ENCODE measurements around the gene RASGRP1.
A peak's percentile ranks its signal among the peaks of the same experiment; 100 is the strongest.

Gene RASGRP1

GRCh38 chr15:38459480-38459879 is 105.1 kb downstream of the RASGRP1 start:
- DNase-seq (ENCODE audit: low read depth in 3 of 3) = no peak

GRCh38 chr15:38458646-38459045 is 106.0 kb downstream of the RASGRP1 start:
- no peak for DNase-seq (ENCODE audit: low read depth in 3 of 3)

- DNase-seq (ENCODE audit: low read depth in 3 of 3) = no peak
These were observed 109.5 kb downstream of the RASGRP1 start for GRCh38 chr15:38455092-38455491.

DNA sequence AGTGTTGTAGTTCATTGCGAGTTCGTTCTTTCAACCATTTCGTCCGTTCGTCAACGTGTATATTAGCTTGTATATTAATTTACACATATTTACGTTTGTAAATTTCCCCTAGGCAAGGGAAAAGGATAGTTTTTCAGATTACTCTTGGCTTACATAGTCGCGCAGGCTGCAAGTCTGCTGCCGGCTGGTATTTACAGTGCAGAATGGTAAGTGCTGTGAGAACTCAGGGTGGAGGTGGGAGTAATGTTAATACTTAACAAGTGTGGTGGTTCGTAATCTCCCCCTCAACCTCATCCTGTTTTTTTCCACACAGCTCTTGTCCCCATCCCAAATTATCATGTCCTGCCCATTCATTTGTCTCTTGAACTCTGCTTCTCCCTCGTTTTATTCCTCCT is 109.9 kb downstream of the RASGRP1 start:
- no peak for DNase-seq (ENCODE audit: low read depth in 3 of 3)

DNA sequence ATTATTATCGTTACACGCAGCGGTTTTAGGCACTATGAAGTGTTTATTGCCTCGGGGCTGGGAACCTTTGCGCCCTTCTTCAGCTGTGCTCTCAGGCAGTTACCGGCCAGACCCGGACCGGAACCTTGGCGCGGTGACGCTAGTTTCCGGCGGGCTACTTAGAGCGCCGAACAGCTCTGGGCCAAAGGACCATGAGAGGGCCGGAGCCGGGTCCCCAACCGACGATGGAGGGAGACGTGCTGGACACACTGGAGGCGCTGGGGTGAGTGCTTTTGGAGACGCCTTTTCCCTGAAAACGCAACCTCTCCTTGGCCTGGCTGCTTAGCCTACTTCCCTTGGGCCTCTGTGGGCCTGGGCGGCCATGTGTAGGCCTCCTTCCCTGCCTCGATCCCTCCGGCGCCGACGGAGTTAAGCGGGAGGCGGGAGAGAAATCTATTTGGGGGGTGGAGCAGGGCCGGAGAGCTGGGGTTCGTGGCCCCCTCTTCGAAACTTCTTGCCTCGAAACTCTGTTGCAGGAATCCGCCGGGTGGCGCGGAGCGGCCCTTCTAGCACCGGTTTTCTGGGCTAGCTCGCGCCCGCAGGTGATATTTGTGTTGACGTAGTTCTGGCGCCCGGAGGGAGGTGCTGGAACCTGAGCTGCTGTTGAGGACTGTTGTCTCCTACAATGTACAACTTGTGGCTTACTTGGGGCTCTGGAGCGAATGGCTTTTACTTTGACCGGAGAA is 110.5 kb downstream of the RASGRP1 start, which contains the start of gene FAM98B:
Gene FAM98B (plus strand): TSS at position 157 of the 725 bp plus-strand sequence. CDS start 35 bp downstream, at position 192.
- peak; percentile 70 to 89 (median 80) for DNase-seq (ENCODE audit: low read depth in 3 of 3)

DNA sequence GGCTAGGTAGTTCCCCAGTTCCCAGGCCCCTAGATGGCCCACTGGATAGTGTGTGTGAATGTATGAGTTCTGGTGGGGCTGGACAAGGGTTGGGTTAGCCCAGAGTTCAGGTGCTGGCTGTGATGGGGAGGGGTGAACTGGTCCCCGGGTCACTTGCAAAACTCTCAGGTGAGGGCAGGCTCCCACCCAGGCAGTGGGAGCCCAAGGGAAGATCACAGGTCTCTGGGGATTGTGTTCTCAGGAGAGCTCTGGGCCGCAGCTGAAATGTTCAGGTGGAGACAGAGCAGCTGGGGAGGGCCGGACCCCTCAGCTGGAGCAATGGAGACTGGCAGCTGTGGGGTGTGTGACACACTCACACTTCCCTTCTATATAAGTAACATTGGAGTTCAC is 123.5 kb downstream of the RASGRP1 start:
- DNase-seq (ENCODE audit: low read depth in 3 of 3) = no peak

GRCh38 chr15:38440353-38441129 is 124.1 kb downstream of the RASGRP1 start:
- DNase-seq (ENCODE audit: low read depth in 3 of 3) = peak in 1 of 3 experiments; percentile 21

All from stimulated activated CD4-positive, alpha-beta T cell treated with anti-CD3 and anti-CD28 coated beads, TNF-alpha, amount 100 ng/mL, for 4 hours (primary cell).